Keratinocyte (primary cell): ENCODE measurements around the gene CLDN10.

Source experiments
- EZH2 ChIP-seq: IDR thresholded peaks from one replicate; pipeline ENCODE4 v1.6.1; 2012; ENCODE audit warnings: inconsistent platforms, mild to moderate bottlenecking, low read length, moderate library complexity
- TF ChIP-seq, protein P1 (sequence below), 3 experiments: IDR thresholded peaks in 1 of 3; conservative IDR thresholded peaks in 1 of 3; optimal IDR thresholded peaks in 1 of 3; 2 replicates in 2 of 3; 3 replicates in 1 of 3; pipeline versions ENCODE3 to v1.5.1; 2011; ENCODE audit warnings: low read length in 3 of 3, mild to moderate bottlenecking in 3 of 3, moderate library complexity in 2 of 3, control low read depth in 1 of 3, inconsistent platforms in 1 of 3; ENCODE audit not compliant: insufficient read depth in 2 of 3; ENCODE audit errors: extremely low read depth in 1 of 3

DNA sequence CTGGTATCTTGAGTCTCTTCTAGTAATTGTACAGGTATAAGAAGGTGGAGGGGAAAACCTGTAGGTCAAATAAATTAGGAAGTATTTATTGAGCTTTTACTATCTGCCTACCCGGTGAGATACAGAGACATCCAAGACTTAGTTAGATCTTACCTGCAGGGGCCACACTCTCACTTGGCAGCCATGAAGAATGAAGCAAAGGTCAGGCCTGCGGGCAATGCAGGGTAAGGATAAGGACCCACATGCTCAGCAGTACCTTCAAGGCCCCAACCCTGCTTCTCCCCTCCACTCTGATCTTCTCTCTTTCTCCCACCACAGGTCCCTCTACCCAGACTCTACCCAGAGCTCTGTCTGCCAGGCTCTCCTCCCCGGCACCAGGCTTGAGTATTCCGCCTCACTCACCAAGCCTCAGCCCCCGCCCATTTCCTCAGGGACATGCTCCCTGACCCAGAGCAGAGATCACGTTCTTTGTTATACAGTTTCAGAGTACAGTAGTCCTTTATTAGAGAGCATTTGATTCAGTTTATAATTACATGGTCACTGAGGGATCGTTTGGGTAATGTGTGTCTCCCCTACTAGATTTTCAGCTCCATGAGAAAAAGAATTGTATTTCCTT, 18.9 kb upstream of the CLDN10 start:
- TF ChIP-seq, protein P1, sequence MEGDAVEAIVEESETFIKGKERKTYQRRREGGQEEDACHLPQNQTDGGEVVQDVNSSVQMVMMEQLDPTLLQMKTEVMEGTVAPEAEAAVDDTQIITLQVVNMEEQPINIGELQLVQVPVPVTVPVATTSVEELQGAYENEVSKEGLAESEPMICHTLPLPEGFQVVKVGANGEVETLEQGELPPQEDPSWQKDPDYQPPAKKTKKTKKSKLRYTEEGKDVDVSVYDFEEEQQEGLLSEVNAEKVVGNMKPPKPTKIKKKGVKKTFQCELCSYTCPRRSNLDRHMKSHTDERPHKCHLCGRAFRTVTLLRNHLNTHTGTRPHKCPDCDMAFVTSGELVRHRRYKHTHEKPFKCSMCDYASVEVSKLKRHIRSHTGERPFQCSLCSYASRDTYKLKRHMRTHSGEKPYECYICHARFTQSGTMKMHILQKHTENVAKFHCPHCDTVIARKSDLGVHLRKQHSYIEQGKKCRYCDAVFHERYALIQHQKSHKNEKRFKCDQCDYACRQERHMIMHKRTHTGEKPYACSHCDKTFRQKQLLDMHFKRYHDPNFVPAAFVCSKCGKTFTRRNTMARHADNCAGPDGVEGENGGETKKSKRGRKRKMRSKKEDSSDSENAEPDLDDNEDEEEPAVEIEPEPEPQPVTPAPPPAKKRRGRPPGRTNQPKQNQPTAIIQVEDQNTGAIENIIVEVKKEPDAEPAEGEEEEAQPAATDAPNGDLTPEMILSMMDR (optimal IDR thresholded peaks at IDR 0.05 in 1 of 3, IDR thresholded peaks at IDR 0.05 in 1 of 3, conservative IDR thresholded peaks at IDR 0.05 in 1 of 3; ENCODE audit: extremely low read depth in 1 of 3, insufficient read depth in 2 of 3, low read length in 3 of 3) = no peak
- TF ChIP-seq EZH2 = no peak
